Measurements from ENCODE around the gene MAML3. TPM values are rescaled to one million over a fixed set of nuclear protein-coding genes. Genes with fewer than 3 reads are reported as not detected.

Gene MAML3
- total RNA-seq, 2 donors from 2014 or later, result 9.3 to 10.1 TPM

- Histone ChIP-seq H3K9me3 (no peaks in the 10 kb centered on the region), H3K4me1 (no peaks in the 10 kb centered on the region), H3K4me3 (no peak overlapping the region), H3K9ac (ENCODE audit: low read depth in 2 of 2, low read length in 2 of 2) (no peak overlapping the region), H3K27me3 (no peaks in the 10 kb centered on the region), H3K27ac (no peak overlapping the region), H3K36me3 (no peaks in the 10 kb centered on the region)
- DNase-seq, result no peak
- no peak for TF ChIP-seq CTCF (IDR thresholded peaks at IDR 0.05)
- intact Hi-C loops (cut with DNase I), result loop anchor here (10.0 kb wide), 1 partner anchor 260 kb away; no protein-coding TSS in a partner anchor
Observed at GRCh38 chr4:140004549-140004895, 149.5 kb downstream of the MAML3 start.

- no peak overlapping the region for H3K9ac ChIP-seq (ENCODE audit: low read depth in 2 of 2, low read length in 2 of 2)
- H3K4me3 ChIP-seq, result no peak overlapping the region
- H3K9me3 ChIP-seq, result no peaks in the 10 kb centered on the region
- no peak for TF ChIP-seq CTCF (IDR thresholded peaks at IDR 0.05)
- no peaks in the 10 kb centered on the region for H3K4me1 ChIP-seq
- H3K27me3 ChIP-seq, result no peaks in the 10 kb centered on the region
- H3K27ac ChIP-seq, result no peak overlapping the region
- intact Hi-C loops (cut with DNase I), result loop anchor here (10.0 kb wide), 1 partner anchor 259 kb away; no protein-coding TSS in a partner anchor
- H3K36me3 ChIP-seq, result no peaks in the 10 kb centered on the region
- no peak for DNase-seq
Observed at GRCh38 chr4:140003876-140004548, 150.0 kb downstream of the MAML3 start.

GRCh38 chr4:140000232-140000631 lies 153.8 kb downstream of the MAML3 start:
- no peaks in the 10 kb centered on the region for H3K36me3 ChIP-seq
- H3K4me3 ChIP-seq, result no peak overlapping the region
- H3K9me3 ChIP-seq, result no peaks in the 10 kb centered on the region
- H3K9ac ChIP-seq (ENCODE audit: low read depth in 2 of 2, low read length in 2 of 2), result no peak overlapping the region
- H3K27me3 ChIP-seq, result no peaks in the 10 kb centered on the region
- no peak for DNase-seq
- TF ChIP-seq CTCF (IDR thresholded peaks at IDR 0.05), result no peak
- no peak overlapping the region for H3K27ac ChIP-seq
- no peaks in the 10 kb centered on the region for H3K4me1 ChIP-seq
- intact Hi-C loops (cut with DNase I), result loop anchor here (10.0 kb wide), 1 partner anchor 255 kb away; no protein-coding TSS in a partner anchor

GRCh38 chr4:139988863-139989765 lies 164.9 kb downstream of the MAML3 start:
- intact Hi-C loops (cut with DNase I), result no loop called here
- no peak for DNase-seq
- H3K4me3 ChIP-seq, result no peak overlapping the region

GRCh38 chr4:139987502-139987850 lies 166.5 kb downstream of the MAML3 start:
- H3K9ac ChIP-seq (ENCODE audit: low read depth in 2 of 2, low read length in 2 of 2), result no peak overlapping the region
- TF ChIP-seq CTCF (IDR thresholded peaks at IDR 0.05), result no peak
- no peaks in the 10 kb centered on the region for H3K27me3 ChIP-seq
- H3K4me3 ChIP-seq, result no peak overlapping the region
- no peaks in the 10 kb centered on the region for H3K36me3 ChIP-seq
- H3K27ac ChIP-seq, result no peak overlapping the region
- intact Hi-C loops (cut with DNase I), result no loop called here
- no peak for DNase-seq
- no peaks in the 10 kb centered on the region for H3K4me1 ChIP-seq
- H3K9me3 ChIP-seq, result no peaks in the 10 kb centered on the region

More at GRCh38 chr4:139988863-139989765, 164.9 kb downstream of the MAML3 start:
- TF ChIP-seq CTCF (IDR thresholded peaks at IDR 0.05), result no peak
- no peaks in the 10 kb centered on the region for H3K36me3 ChIP-seq
- no peaks in the 10 kb centered on the region for H3K4me1 ChIP-seq
- no peak overlapping the region for H3K9ac ChIP-seq (ENCODE audit: low read depth in 2 of 2, low read length in 2 of 2)
- no peak overlapping the region for H3K27ac ChIP-seq
- no peaks in the 10 kb centered on the region for H3K27me3 ChIP-seq
- no peaks in the 10 kb centered on the region for H3K9me3 ChIP-seq
